Activated CD8-positive, alpha-beta memory T cell treated with anti-CD3 and anti-CD28 coated beads, Interleukin-2, amount 50 U/mL, for 24 hours (primary cell): ENCODE results near the gene SBF1.

Source experiments
- DNase-seq: peaks from one replicate; pipeline ENCODE4 v3.0.0-alpha.2; 2020; ENCODE audit errors: extremely low read depth

The SBF1 gene

DNA sequence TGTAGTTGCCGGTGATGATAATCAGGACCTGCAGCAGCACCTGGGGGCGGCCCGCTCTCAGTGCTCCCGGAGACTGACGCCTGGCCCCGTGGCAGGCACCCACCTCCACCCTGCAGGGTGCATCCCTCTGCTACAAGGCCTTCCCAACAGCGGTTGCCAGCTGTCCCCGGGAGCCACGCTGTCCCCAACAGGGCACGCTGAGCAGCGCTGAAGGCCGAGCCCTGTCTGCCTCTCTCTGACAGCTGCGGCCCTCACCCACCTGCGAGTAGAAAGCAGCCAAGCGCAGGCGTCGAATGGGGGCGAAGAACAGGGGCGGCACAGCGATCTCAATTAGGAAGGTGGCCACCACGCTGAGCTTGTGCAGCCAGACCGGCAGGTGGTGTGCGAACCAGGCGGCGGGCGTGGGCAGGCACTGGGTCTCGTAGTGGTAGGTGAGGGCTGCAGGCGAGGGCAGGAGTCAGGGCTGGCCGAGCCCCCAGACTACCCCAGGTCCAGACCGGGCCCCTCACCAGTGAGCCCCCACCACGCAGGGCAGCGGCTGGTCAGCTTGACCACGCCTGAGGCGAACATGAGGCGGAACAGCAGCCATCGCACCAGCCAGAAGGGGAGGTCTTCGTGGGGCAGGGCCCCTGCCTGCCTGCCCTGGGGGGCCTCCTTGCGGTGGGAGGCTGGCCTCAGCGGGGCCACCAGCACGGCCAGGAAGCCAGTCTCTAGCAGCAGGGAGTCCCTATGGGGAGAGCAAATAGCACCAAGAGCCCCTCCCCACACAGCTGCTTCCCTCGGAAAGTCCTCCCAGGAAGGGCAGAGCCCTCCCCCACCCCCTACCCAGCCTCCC, 31.2 kb upstream of the SBF1 start:
- no peak for DNase-seq

- DNase-seq: no peak
These were observed 30.5 kb upstream of the SBF1 start for GRCh38 chr22:50505276-50505775.

DNA sequence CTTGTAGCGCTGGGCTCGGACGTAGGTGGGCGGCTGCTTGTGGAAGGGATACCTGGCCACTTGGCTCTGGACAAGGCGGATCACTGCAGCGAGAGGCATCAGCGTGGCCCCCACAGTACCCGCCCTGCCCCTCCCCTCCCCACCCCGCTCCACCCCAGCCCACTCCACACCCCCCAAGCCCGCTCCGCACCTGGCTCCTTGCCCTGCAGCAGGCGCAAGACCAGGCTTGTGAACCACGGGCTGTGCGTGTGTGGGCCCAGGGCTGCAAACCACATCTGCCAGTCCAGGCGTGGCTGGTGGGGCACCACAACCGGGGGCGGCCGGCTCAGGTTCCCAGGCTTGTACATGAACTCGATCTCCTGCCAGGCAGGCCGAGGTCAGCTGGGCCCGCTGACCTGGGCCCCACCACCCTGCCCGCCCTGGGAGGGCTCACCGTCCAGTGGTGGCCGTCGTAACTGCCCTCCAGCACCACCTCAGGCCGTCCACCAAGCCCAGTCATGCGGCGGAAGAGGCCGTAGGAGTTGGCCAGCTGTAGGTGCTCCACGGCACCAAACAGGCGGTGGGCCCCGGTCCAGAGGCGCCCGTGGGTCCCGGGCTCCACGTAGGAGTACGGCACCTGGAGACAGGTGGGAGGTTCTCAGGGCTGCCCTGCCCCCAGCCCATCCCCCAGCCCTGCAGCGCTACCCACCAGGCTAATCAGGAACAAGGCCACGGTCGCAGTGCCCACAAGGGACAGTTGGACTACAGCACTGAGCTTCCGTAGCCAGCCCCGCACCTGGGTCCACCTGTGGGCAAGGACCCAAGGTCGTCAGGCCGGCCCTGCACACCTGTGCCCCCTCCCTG, 29.8 kb upstream of the SBF1 start:
- no peak for DNase-seq

DNA sequence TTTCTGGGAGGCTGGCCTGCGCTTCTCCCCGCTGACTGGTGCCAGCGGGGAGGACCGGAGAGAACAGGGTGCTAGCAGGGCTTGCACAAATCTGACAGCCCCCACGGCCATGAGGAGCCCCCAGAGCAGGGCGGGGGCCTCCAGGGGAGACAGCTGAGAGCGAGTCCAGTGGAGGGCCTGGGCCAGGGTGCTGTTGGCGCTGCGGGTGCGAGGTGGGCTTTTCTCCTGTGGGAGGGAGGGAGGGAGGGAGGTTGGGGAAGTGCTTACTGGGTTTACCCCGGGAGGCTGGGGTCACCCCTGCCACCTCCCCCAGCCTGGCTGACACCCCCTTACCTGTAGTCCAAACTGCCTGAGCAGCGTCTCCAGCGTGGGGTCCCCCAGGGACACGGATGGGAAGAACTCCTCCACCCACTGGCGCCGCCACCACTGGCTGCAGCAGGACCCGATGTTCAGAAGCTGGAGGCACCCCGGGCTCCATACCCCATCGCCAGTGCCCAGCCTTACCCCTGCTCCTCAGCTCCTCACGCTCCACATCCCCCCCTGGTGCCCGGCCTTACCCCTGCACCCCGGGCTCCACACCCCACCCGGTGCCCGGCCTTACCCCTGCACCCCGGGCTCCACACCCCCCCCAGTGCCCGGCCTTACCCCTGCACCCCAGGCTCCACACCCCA, 28.8 kb upstream of the SBF1 start:
- no peak for DNase-seq

GRCh38 chr22:50502628-50503474, 28.0 kb upstream of the SBF1 start:
- no peak for DNase-seq

DNA sequence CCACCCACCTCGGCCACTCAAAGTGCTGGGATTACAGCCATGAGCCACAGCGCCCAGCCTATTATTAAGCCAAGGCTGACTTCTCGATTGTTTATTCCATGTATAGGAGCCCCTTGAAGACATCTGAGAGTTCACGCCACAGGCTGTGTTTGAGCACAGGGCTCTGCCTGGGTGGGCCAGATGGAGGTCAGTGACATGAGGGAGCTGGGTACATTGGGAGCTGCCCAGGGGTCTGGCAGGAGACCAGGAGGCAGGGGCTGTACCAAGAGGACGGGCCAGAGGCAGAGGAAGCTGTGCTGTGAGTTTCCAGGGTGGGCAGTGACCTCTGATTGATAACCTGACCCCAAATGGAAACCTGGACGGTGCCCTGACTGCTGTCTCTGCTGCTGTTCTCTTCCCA, 27.3 kb upstream of the SBF1 start:
- DNase-seq: no peak

GRCh38 chr22:50500452-50500851, 25.6 kb upstream of the SBF1 start:
- no peak for DNase-seq

GRCh38 chr22:50498322-50498890, 23.6 kb upstream of the SBF1 start:
- DNase-seq: peak; percentile 30

DNA sequence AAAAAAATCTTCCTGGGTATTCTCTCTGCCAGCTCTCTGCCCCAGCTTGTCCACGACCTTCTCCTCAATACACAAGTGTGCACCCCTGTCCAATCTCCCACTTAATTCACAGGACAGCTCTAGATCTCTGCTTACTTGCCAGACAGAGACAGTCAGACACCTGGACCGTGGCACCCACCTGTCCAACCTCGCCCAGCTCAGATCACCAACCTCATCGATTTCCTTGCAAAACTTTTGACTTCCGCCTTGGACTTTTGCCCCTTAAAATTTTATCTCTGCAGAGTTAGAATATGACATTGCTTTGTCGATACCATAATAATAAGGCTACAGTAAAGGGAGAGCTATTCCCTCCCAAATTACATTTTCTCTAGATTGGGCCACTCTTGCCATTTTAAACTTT, 22.3 kb upstream of the SBF1 start:
- no peak for DNase-seq

GRCh38 chr22:50490531-50491308, 15.9 kb upstream of the SBF1 start:
- no peak for DNase-seq

- no peak for DNase-seq
These were observed 14.8 kb upstream of the SBF1 start for GRCh38 chr22:50489363-50490243.

DNA sequence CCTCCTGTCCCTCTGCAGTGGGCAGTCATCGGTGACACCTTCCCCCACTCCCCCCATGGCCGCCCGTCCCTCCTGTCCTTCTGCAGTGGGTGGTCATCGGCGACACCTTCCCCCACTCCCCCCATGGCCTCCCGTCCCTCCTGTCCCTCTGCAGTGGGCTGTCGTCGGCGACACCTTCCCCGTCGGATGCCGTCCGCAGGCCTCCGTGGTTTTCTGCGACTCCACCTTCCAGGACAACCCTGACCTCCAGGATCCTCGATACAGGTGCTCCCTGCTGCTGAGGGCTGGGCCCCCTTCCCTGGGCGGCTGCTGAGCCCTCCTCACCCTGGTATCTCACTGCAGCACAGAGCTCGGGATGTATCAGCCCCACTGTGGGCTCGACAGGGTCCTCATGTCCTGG, 14.1 kb upstream of the SBF1 start:
- DNase-seq: no peak

- no peak for DNase-seq
These were observed 13.3 kb upstream of the SBF1 start for GRCh38 chr22:50488006-50488677.

DNA sequence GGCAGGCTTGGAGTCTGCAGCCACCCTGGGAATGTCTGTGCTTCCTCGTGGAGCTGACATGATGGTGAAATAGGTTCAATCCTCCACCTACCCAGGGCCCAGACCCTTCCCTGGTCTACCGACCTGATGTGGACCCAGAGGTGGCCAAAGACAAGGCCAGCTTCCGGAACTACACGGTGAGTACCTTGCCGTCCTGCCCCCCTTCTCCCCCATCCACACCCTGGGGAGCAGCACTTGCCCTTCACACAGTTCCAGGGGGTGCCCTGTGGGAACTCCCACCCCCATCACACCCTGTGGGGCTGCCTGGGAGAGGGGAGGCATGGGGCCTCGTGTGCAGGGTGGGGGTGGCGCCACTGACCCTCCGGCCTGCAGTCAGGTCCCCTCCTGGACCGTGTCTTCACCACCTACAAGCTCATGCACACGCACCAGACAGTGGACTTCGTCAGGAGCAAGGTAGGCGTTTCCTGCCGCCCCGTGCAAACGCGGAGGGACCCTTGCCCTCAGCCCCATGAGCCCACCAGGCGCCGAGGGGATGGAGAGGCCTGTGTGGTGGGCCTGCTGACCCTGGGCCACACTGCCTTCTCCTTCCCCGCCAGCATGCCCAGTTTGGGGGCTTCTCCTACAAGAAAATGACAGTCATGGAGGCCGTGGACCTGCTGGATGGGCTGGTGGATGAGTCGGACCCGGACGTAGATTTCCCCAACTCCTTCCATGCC, 12.6 kb upstream of the SBF1 start:
- DNase-seq: no peak

GRCh38 chr22:50486561-50487289, 11.9 kb upstream of the SBF1 start, which contains the start of gene MIOX:
Gene MIOX (plus strand): TSS chr22:50486859. CDS start chr22:50486898, 39 bp downstream.
- DNase-seq: no peak

DNA sequence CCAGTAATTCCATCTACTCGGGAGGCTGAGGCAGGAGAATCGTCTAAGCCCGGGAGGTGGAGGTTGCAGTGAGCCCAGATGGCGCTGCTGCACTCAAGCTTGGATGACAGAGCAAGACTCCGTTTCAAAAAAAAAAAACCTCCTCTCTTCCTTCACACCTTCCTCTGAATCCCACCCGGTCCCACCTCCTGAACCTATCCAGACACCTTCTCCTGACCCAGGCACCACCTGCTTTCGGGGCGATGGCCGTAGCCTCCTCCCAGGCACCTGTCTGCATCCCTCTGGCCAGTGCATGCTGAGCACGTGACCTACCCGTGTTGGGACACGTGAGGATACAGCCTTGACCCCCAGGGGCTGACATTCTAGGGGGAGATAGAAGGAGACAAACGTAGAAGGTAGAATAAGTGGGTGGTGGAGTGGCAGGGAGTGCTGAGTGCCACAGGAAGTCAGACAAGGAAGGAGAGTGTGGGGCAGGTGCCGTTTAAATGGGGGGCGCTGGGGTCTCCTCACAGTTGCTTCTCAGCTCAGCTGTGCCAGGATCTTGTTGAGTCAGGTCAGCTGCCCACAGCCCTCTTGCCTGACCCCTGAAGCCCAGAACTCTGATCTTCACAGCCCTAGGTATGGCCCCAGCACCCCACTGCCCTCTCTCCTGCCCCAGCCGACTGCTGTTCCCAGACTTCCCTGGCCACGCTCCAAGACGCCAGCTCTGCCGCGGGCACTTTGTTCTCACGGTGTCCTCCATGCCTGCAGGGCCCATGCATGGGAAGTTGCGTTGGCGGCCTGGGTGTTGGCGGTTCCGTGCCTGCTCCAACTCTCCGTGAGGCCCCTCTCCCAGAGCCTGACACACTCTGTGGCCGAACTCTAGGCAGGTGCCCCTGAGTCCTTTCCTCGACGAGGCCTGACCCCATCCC, 10.6 kb upstream of the SBF1 start:
- DNase-seq: no peak
